Kidney (tissue), 14 donors: ENCODE results near the gene ZBTB42. TPM values are rescaled to one million over a fixed set of nuclear protein-coding genes. Genes with fewer than 3 reads are reported as not detected.

ENCODE experiments used
- DNase-seq, 5 donors: peaks; one replicate each; pipeline ENCODE4 v3.0.0-alpha.2; 2013 to 2020
- FAIRE-seq: peaks from 2 replicates; lab custom pipeline; 2012; peaks lifted over from hg19 to GRCh38; lab: Jason Lieb, UNC
- H3K27ac ChIP-seq, 2 donors: one replicate each; pipeline ENCODE4 v1.7.0; 2013; ENCODE audit warnings: low read depth in 2 of 2, low read length in 2 of 2, inconsistent platforms in 1 of 2
- H3K27me3 ChIP-seq: one replicate; pipeline ENCODE4 v1.7.1; 2013; ENCODE audit warnings: low read length, inconsistent platforms; ENCODE audit not compliant: control insufficient read depth, insufficient read depth
- H3K36me3 ChIP-seq, 3 donors: one replicate each; pipeline versions ENCODE4 v1.7.0 to v1.7.1; 2013; ENCODE audit warnings: low read length in 3 of 3, control low read depth in 1 of 3, inconsistent platforms in 1 of 3; ENCODE audit not compliant: insufficient read depth in 3 of 3, control insufficient read depth in 2 of 3
- H3K4me1 ChIP-seq, 3 donors: one replicate each; pipeline versions ENCODE4 v1.7.0 to v1.7.1; 2013; ENCODE audit warnings: low read length in 3 of 3, inconsistent platforms in 1 of 3, low read depth in 1 of 3; ENCODE audit not compliant: control insufficient read depth in 2 of 3, insufficient read depth in 2 of 3
- H3K4me3 ChIP-seq, 3 donors: one replicate each; pipeline versions ENCODE4 v1.7.0 to v1.8.1; 2013; ENCODE audit warnings: low read length in 3 of 3, control low read depth in 1 of 3, inconsistent platforms in 1 of 3
- H3K9ac ChIP-seq, 3 donors: one replicate each; pipeline versions ENCODE4 v1.7.0 to v1.7.1; 2013; ENCODE audit warnings: low read length in 3 of 3, control low read depth in 1 of 3, inconsistent platforms in 1 of 3
- H3K9me3 ChIP-seq, 3 donors: one replicate each; pipeline versions ENCODE4 v1.7.0 to v1.7.1; 2013; ENCODE audit warnings: low read length in 3 of 3, control low read depth in 1 of 3, inconsistent platforms in 1 of 3; ENCODE audit not compliant: control insufficient read depth in 2 of 3, insufficient read depth in 1 of 3
- CTCF ChIP-seq: IDR thresholded peaks from 3 replicates; pipeline ENCODE4 v1.5.1; 2012; ENCODE audit warnings: mild to moderate bottlenecking, moderate library complexity, borderline replicate concordance; ENCODE audit not compliant: insufficient read depth; ENCODE audit errors: extremely low read depth
- intact Hi-C: fragments of 100-400 bp; cut with DNase I; formaldehyde crosslinking; loops from one replicate; pipeline ENCODE4 v1.11.1; 2022
- polyA plus RNA-seq: library from polyadenylated mRNA; stranded (reverse); fragments of 350-450 nt; fragmentation: Illumina TruSeq; extraction: RNeasy Lipid Tissue Mini Kit (QIAGEN cat#74804); gene quantifications from one replicate; pipeline ENCODE4 v1.2.3, GENCODE V29; 2014; ENCODE audit warnings: low read depth, low replicate concordance; ENCODE audit not compliant: insufficient read depth
- total RNA-seq: library from RNA; stranded (reverse); fragmentation: NEBNext Ultra II Directional; extraction: Animal tissue kit (Norgen Biotek cat#: 25700); gene quantifications from one replicate; pipeline ENCODE4 v1.2.1, GENCODE V29; 2021
- donor health status: control.
- donor health status: control.
- donor health status: control.
- donor health status: control.
- donor health status: control.
- donor health status: DM: yes; HTN: yes; CAD: no.
- donor health status: Normal renal cell carcinoma (clear cell type).

The ZBTB42 gene
- total and polyA plus RNA-seq, 2 donors from 2014 or later: 3.9 to 10.0 TPM

- H3K27me3 ChIP-seq: no peaks in the 10 kb centered on the region
- no peak for FAIRE-seq
- intact Hi-C loops: no loop called here
- H3K36me3 ChIP-seq: no peaks in the 10 kb centered on the region
- DNase-seq: no peak
- H3K9ac ChIP-seq: peak overlapping the region; percentile 23 to 96 (median 72)
- no peak for TF ChIP-seq CTCF
- H3K4me3 ChIP-seq: peak overlapping the region; percentile 79 to 83 (median 79)
- H3K9me3 ChIP-seq: no peaks in the 10 kb centered on the region
- peak overlapping the region; percentile 90 to 93 for H3K27ac ChIP-seq
- H3K4me1 ChIP-seq: peaks cover 0 to 9% (median 0%) of the 10 kb centered on the region in 3 donors
Observed at GRCh38 chr14:104816616-104816884, 15.6 kb downstream of the ZBTB42 start.

- H3K27me3 ChIP-seq: no peaks in the 10 kb centered on the region
- H3K4me3 ChIP-seq: no peak overlapping the region
- no peak overlapping the region for H3K27ac ChIP-seq
- peaks cover 0 to 9% (median 0%) of the 10 kb centered on the region in 3 donors for H3K4me1 ChIP-seq
- no peaks in the 10 kb centered on the region for H3K9me3 ChIP-seq
- FAIRE-seq (no peak), DNase-seq (peak in 1 of 5 donors; percentile 27)
- H3K9ac ChIP-seq: no peak overlapping the region
- intact Hi-C loops: no loop called here
- no peak for TF ChIP-seq CTCF
- no peaks in the 10 kb centered on the region for H3K36me3 ChIP-seq
Observed at GRCh38 chr14:104817930-104818713, 17.2 kb downstream of the ZBTB42 start.

- intact Hi-C loops: no loop called here
- H3K27ac ChIP-seq: no peak overlapping the region
- no peak overlapping the region for H3K9ac ChIP-seq
- H3K9me3 ChIP-seq: no peaks in the 10 kb centered on the region
- H3K27me3 ChIP-seq: no peaks in the 10 kb centered on the region
- peak in 1 of 5 donors; percentile 31 for DNase-seq
- H3K36me3 ChIP-seq: no peaks in the 10 kb centered on the region
- H3K4me1 ChIP-seq: peaks cover 0 to 7% (median 0%) of the 10 kb centered on the region in 3 donors
- no peak for TF ChIP-seq CTCF
- FAIRE-seq: no peak
- no peak overlapping the region for H3K4me3 ChIP-seq
Observed at GRCh38 chr14:104818714-104819161, 17.8 kb downstream of the ZBTB42 start.
